HEK293 (cell line): Measurements from ENCODE around the gene PEAR1.
A peak's percentile ranks its signal among the peaks of the same experiment; 100 is the strongest.

Source experiments
- CTCF ChIA-PET: fragments of 350-600 bp; formaldehyde crosslinking; extraction: SDS; loops from one replicate; lab custom pipeline; 2021; ENCODE audit warnings: antibody characterized with exemption; lab: Yijun Ruan, JAX
- POLR2A ChIA-PET: fragments of 300-600 bp; formaldehyde crosslinking; extraction: SDS; loops from one replicate; lab custom pipeline; 2020; ENCODE audit warnings: antibody characterized with exemption, inconsistent platforms; lab: Yijun Ruan, JAX
- H3K27ac ChIP-seq: fragments of 200-500 bp; sonication (Bioruptor generic); 2 replicates; pipeline ENCODE4 v1.5.1; 2014; ENCODE audit warnings: low read depth, low read length, control low read depth, inconsistent platforms; ENCODE audit errors: extremely low read depth
- H3K36me3 ChIP-seq, 2 experiments: fragments of 200-500 bp in 1 of 2; sonication (Bioruptor generic) in 1 of 2; 1 replicate in 1 of 2; 2 replicates in 1 of 2; pipeline ENCODE4 v1.5.1; 2014 to 2017; ENCODE audit warnings: inconsistent platforms in 2 of 2, low read length in 2 of 2; ENCODE audit not compliant: control insufficient read depth in 2 of 2, insufficient read depth in 1 of 2
- H3K4me1 ChIP-seq: fragments of 200-500 bp; sonication (Bioruptor generic); 2 replicates; pipeline ENCODE4 v1.5.1; 2014; ENCODE audit warnings: mild to moderate bottlenecking, low read length, inconsistent platforms; ENCODE audit not compliant: control insufficient read depth, insufficient read depth
- H3K4me3 ChIP-seq: 2 replicates; pipeline ENCODE4 v1.5.1; 2011; ENCODE audit warnings: low read depth, mild to moderate bottlenecking, control low read depth, low read length, moderate library complexity
- H3K9me3 ChIP-seq: fragments of 200-500 bp; sonication (Bioruptor generic); 2 replicates; pipeline ENCODE4 v1.5.1; 2014; ENCODE audit warnings: low read depth, low read length, inconsistent platforms; ENCODE audit not compliant: control insufficient read depth, insufficient read depth
- KLF17 ChIP-seq: fragments of 450-650 bp; formaldehyde crosslinking; IDR thresholded peaks from 2 replicates; pipeline ENCODE4 v1.5.1; 2016; ENCODE audit warnings: missing biosample characterization, missing genetic modification characterization
- OVOL3 ChIP-seq: fragments of 450-650 bp; formaldehyde crosslinking; IDR thresholded peaks from 2 replicates; pipeline ENCODE4 v1.5.1; 2016; ENCODE audit warnings: missing biosample characterization, missing genetic modification characterization
- REPIN1 ChIP-seq: fragments of 450-650 bp; formaldehyde crosslinking; IDR thresholded peaks from 2 replicates; pipeline ENCODE4 v1.5.1; 2017; ENCODE audit warnings: missing biosample characterization, missing genetic modification characterization, low read depth
- SP2 ChIP-seq: fragments of 450-650 bp; formaldehyde crosslinking; IDR thresholded peaks from 2 replicates; pipeline ENCODE4 v1.5.1; 2016; ENCODE audit warnings: missing biosample characterization, missing genetic modification characterization
- YY1 ChIP-seq: fragments of 450-650 bp; formaldehyde crosslinking; IDR thresholded peaks from 2 replicates; pipeline ENCODE4 v1.5.1; 2018; ENCODE audit warnings: missing biosample characterization, missing genetic modification characterization
- ZBTB48 ChIP-seq: fragments of 450-650 bp; formaldehyde crosslinking; IDR thresholded peaks from 2 replicates; pipeline ENCODE4 v1.5.1; 2016; ENCODE audit warnings: missing biosample characterization, missing genetic modification characterization
- ZFHX2 ChIP-seq: fragments of 450-650 bp; formaldehyde crosslinking; conservative IDR thresholded peaks from 2 replicates; pipeline ENCODE4 v1.5.1; 2016; ENCODE audit warnings: missing biosample characterization, missing genetic modification characterization
- ZNF121 ChIP-seq: fragments of 450-650 bp; formaldehyde crosslinking; IDR thresholded peaks from 2 replicates; pipeline ENCODE4 v1.5.1; 2016; ENCODE audit warnings: missing biosample characterization, missing genetic modification characterization
- ZNF138 ChIP-seq: fragments of 450-650 bp; formaldehyde crosslinking; IDR thresholded peaks from 2 replicates; pipeline ENCODE4 v1.5.1; 2016; ENCODE audit warnings: missing biosample characterization, missing genetic modification characterization, borderline replicate concordance
- ZNF26 ChIP-seq: fragments of 450-650 bp; formaldehyde crosslinking; IDR thresholded peaks from 2 replicates; pipeline ENCODE4 v1.5.1; 2016; ENCODE audit warnings: missing biosample characterization, missing genetic modification characterization
- ZNF292 ChIP-seq: fragments of 450-650 bp; formaldehyde crosslinking; IDR thresholded peaks from 2 replicates; pipeline ENCODE4 v1.5.1; 2016; ENCODE audit warnings: low read depth, missing biosample characterization, missing genetic modification characterization, borderline replicate concordance
- ZNF311 ChIP-seq: fragments of 450-650 bp; formaldehyde crosslinking; IDR thresholded peaks from 2 replicates; pipeline ENCODE4 v1.5.1; 2017; ENCODE audit warnings: missing biosample characterization, missing genetic modification characterization, borderline replicate concordance
- ZNF354C ChIP-seq: fragments of 450-650 bp; formaldehyde crosslinking; IDR thresholded peaks from 2 replicates; pipeline ENCODE4 v1.5.1; 2016; ENCODE audit warnings: missing biosample characterization, missing genetic modification characterization, low read depth, borderline replicate concordance
- ZNF366 ChIP-seq: fragments of 450-650 bp; formaldehyde crosslinking; conservative IDR thresholded peaks from 2 replicates; pipeline ENCODE4 v1.5.1; 2016; ENCODE audit warnings: missing biosample characterization, missing genetic modification characterization
- ZNF416 ChIP-seq: fragments of 450-650 bp; formaldehyde crosslinking; IDR thresholded peaks from 2 replicates; pipeline ENCODE4 v1.5.1; 2016; ENCODE audit warnings: missing biosample characterization, missing genetic modification characterization
- ZNF513 ChIP-seq: fragments of 450-650 bp; IDR thresholded peaks from 2 replicates; pipeline ENCODE4 v1.5.1; 2018; ENCODE audit warnings: missing biosample characterization, missing genetic modification characterization
- ZNF580 ChIP-seq: fragments of 450-650 bp; formaldehyde crosslinking; IDR thresholded peaks from 2 replicates; pipeline ENCODE4 v1.5.1; 2016; ENCODE audit warnings: missing biosample characterization, missing genetic modification characterization
- ZNF658 ChIP-seq: fragments of 450-650 bp; formaldehyde crosslinking; IDR thresholded peaks from 2 replicates; pipeline ENCODE4; 2016; ENCODE audit warnings: missing biosample characterization, missing genetic modification characterization
- ZNF677 ChIP-seq: fragments of 450-650 bp; IDR thresholded peaks from 2 replicates; pipeline ENCODE4 v1.5.0; 2018; ENCODE audit warnings: missing biosample characterization, mild to moderate bottlenecking, missing genetic modification characterization, moderate library complexity
- ZNF704 ChIP-seq: fragments of 450-650 bp; formaldehyde crosslinking; IDR thresholded peaks from 2 replicates; pipeline ENCODE4 v1.5.1; 2016; ENCODE audit warnings: missing biosample characterization, missing genetic modification characterization
- ZNF791 ChIP-seq: fragments of 450-650 bp; formaldehyde crosslinking; IDR thresholded peaks from 2 replicates; pipeline ENCODE4 v1.5.1; 2016; ENCODE audit warnings: missing biosample characterization, missing genetic modification characterization
- ZNF837 ChIP-seq: fragments of 450-650 bp; formaldehyde crosslinking; IDR thresholded peaks from 2 replicates; pipeline ENCODE4 v1.5.1; 2016; ENCODE audit warnings: missing biosample characterization, missing genetic modification characterization

PEAR1 gene

GRCh38 chr1:156928043-156928602 lies 34.6 kb downstream of the PEAR1 start (continued):
- TF ChIP-seq ZFHX2: no peak
- TF ChIP-seq OVOL3 (tag by site-specific recombination): no peak

GRCh38 chr1:156929596-156930238 lies 36.2 kb downstream of the PEAR1 start:
- Histone ChIP-seq H3K4me3 (no peak overlapping the region), H3K9me3 (no peaks in the 10 kb centered on the region), H3K27ac (no peak overlapping the region), H3K4me1 (no peaks in the 10 kb centered on the region; the same call in 1 of the 2 replicates), H3K36me3 (peaks cover 0 to 9% of the 10 kb centered on the region in 2 experiments; a peak in 1 of 3 replicates)
- POLR2A ChIA-PET: interaction anchor here (0.6 to 0.7 kb wide), 2 partner anchors 28 to 472 kb away, joined by 3 to 4 read pairs; no protein-coding TSS in a partner anchor
- CTCF ChIA-PET: interaction anchor here (2.6 to 11.9 kb wide), 4 partner anchors 39 to 203 kb away, joined by 14 to 199 read pairs (median 35); partner anchors contain the start of genes NTRK1 and PEAR1
- TF ChIP-seq ZNF837 (tag by site-specific recombination): no peak
- peak; percentile 38; the same call in 1 of the 2 replicates for TF ChIP-seq SP2 (tag by site-specific recombination)
- peak; percentile 79 for TF ChIP-seq ZNF366 (tag by site-specific recombination)

- CTCF ChIA-PET: interaction anchor here (0.6 to 11.9 kb wide), 3 partner anchors 40 to 160 kb away, joined by 3 to 199 read pairs (median 29); partner anchors contain the start of genes NTRK1 and PEAR1
- no peaks in the 10 kb centered on the region; the same call in 1 of the 2 replicates for H3K4me1 ChIP-seq
- H3K9me3 ChIP-seq: no peaks in the 10 kb centered on the region
- TF ChIP-seq KLF17 (tag by site-specific recombination) (no peak), ZNF580 (tag by site-specific recombination) (no peak), ZNF416 (tag by site-specific recombination) (no peak), REPIN1 (no peak), ZNF837 (tag by site-specific recombination) (no peak), ZBTB48 (tag by site-specific recombination) (no peak), ZNF121 (no peak)
- TF ChIP-seq, all 188 proteins: peak for 0
- POLR2A ChIA-PET: interaction anchor here (0.6 to 0.7 kb wide), 2 partner anchors 27 to 473 kb away, joined by 3 to 4 read pairs; no protein-coding TSS in a partner anchor
- Histone ChIP-seq H3K36me3 (peaks cover 0 to 15% of the 10 kb centered on the region in 2 experiments; a peak in 1 of 3 replicates), H3K4me3 (no peak overlapping the region), H3K27ac (no peak overlapping the region)
These were observed 37.0 kb downstream of the PEAR1 start for GRCh38 chr1:156930483-156930882.

- no peak overlapping the region for H3K27ac ChIP-seq
- no peaks in the 10 kb centered on the region for H3K9me3 ChIP-seq
- CTCF ChIA-PET: interaction anchor here (1.1 to 2.3 kb wide), 5 partner anchors 21 to 242 kb away, joined by 3 to 10 read pairs (median 6); no protein-coding TSS in a partner anchor
- peaks cover 0 to 23% of the 10 kb centered on the region in 2 experiments; a peak in 1 of 3 replicates for H3K36me3 ChIP-seq
- no peaks in the 10 kb centered on the region for H3K4me1 ChIP-seq
- no peak overlapping the region for H3K4me3 ChIP-seq
- POLR2A ChIA-PET: no interaction called here
- TF ChIP-seq ZNF791 (tag by site-specific recombination) (no peak), ZNF26 (tag by site-specific recombination) (no peak), ZNF677 (no peak), ZNF311 (no peak), ZNF658 (tag by site-specific recombination) (no peak), ZNF292 (no peak), ZNF513 (no peak), YY1 (tag by site-specific recombination) (no peak), ZNF704 (no peak), ZNF138 (tag by site-specific recombination) (no peak), ZNF354C (tag by site-specific recombination) (no peak)
These were observed 37.9 kb downstream of the PEAR1 start for GRCh38 chr1:156931211-156931952.
